K562 (cell line): ENCODE measurements around the gene GLRX. TPM values are rescaled to one million over a fixed set of nuclear protein-coding genes. Genes with fewer than 3 reads are reported as not detected.

ENCODE experiments used
- ATAC-seq: fragments of 200-7000 bp; cut with Tn5 transposase; 3 replicates; pipeline ENCODE4 v1.9.1; 2020; ENCODE audit warnings: moderate library complexity
- BruUV-seq: library from RNA; stranded (reverse); fragments of 400-500 nt; replicated peaks from 2 replicates; lab custom pipeline; 2021; lab: Mats Ljungman, UMichigan
- CTCF ChIA-PET: fragments of 300-600 bp; formaldehyde crosslinking; extraction: SDS; loops from one replicate; lab custom pipeline; 2021; ENCODE audit warnings: low intra/inter-chr PET ratio; lab: Yijun Ruan, JAX
- POLR2A ChIA-PET: fragments of 300-600, 350-650 bp; sonication (Branson Sonifier 250); formaldehyde crosslinking; extraction: SDS; loops from one replicate; lab custom pipeline; 2021; ENCODE audit warnings: antibody characterized with exemption, inconsistent platforms; lab: Yijun Ruan, JAX
- DNase-seq, 4 experiments: peaks; one replicate each; pipeline versions ENCODE4 v3.0.0 to v3.0.0-alpha.2; 2011 to 2018; ENCODE audit warnings: low spot score in 3 of 4, mixed read lengths in 3 of 4; ENCODE audit errors: extremely low read depth in 1 of 4
- FAIRE-seq: peaks from 2 replicates; lab custom pipeline; 2011; peaks lifted over from hg19 to GRCh38; lab: Jason Lieb, UNC
- H2AFZ ChIP-seq: 2 replicates; pipeline ENCODE4 v1.6.0; 2011; ENCODE audit warnings: low read depth, low read length, control low read depth, inconsistent platforms
- H3K27ac ChIP-seq: fragments of 200-600 bp; 3 replicates; pipeline ENCODE4 v1.8.0; 2011; ENCODE audit warnings: low read depth, mild to moderate bottlenecking, control low read depth, inconsistent platforms, low read length, moderate library complexity, mixed read lengths; ENCODE audit errors: extremely low read depth
- H3K27me3 ChIP-seq, 2 experiments: fragments of 300-600 bp in 1 of 2; 2 replicates in 1 of 2; 3 replicates in 1 of 2; pipeline versions ENCODE4 v1.6.0 to v1.8.0; 2011; ENCODE audit warnings: inconsistent platforms in 2 of 2, low read length in 2 of 2, mild to moderate bottlenecking in 1 of 2, mixed read lengths in 1 of 2, moderate library complexity in 1 of 2; ENCODE audit not compliant: control insufficient read depth in 2 of 2, insufficient read depth in 2 of 2
- H3K36me3 ChIP-seq: fragments of 300-600 bp; 3 replicates; pipeline ENCODE4 v1.8.0; 2011; ENCODE audit warnings: mild to moderate bottlenecking, low read length, inconsistent platforms; ENCODE audit not compliant: control insufficient read depth, insufficient read depth
- H3K4me1 ChIP-seq, 2 experiments: fragments of 200-600 bp in 1 of 2; replicated peaks in 1 of 2; 2 replicates in 1 of 2; 3 replicates in 1 of 2; pipeline versions ENCODE4 v1.5.1 to v1.8.0; 2011; ENCODE audit warnings: inconsistent platforms in 2 of 2, low read length in 2 of 2, mild to moderate bottlenecking in 1 of 2, mixed read lengths in 1 of 2, moderate library complexity in 1 of 2; ENCODE audit not compliant: control insufficient read depth in 2 of 2, insufficient read depth in 2 of 2
- H3K4me2 ChIP-seq: 2 replicates; pipeline ENCODE4 v1.6.1; 2011; ENCODE audit warnings: low read length, control low read depth, inconsistent platforms, mixed read lengths; ENCODE audit not compliant: insufficient read depth
- H3K4me3 ChIP-seq: fragments of 200-600 bp; sonication (generic), shearing (Covaris generic); 2 replicates; pipeline ENCODE4 v1.5.1; 2016; ENCODE audit warnings: control low read depth, inconsistent platforms
- H3K79me2 ChIP-seq: fragments of 200-600 bp; 3 replicates; pipeline ENCODE4 v1.8.0; 2011; ENCODE audit warnings: low read length, inconsistent platforms; ENCODE audit not compliant: control insufficient read depth, insufficient read depth
- H3K9ac ChIP-seq, 2 experiments: 2 replicates each; pipeline versions ENCODE4 v1.6.0 to v1.6.1; 2011; ENCODE audit warnings: low read depth in 2 of 2, low read length in 2 of 2, control low read depth in 1 of 2, inconsistent platforms in 1 of 2, mild to moderate bottlenecking in 1 of 2, mixed read lengths in 1 of 2; ENCODE audit not compliant: insufficient read depth in 1 of 2
- H3K9me1 ChIP-seq: one replicate; pipeline ENCODE4 v1.6.0; 2011; ENCODE audit warnings: inconsistent platforms, mild to moderate bottlenecking, low read length, moderate library complexity; ENCODE audit not compliant: control insufficient read depth, insufficient read depth
- H3K9me3 ChIP-seq: replicated peaks from 2 replicates; pipeline ENCODE4 v1.5.1; 2011; ENCODE audit warnings: low read depth, low read length, inconsistent platforms; ENCODE audit not compliant: control insufficient read depth, insufficient read depth
- H4K20me1 ChIP-seq: replicated peaks from 2 replicates; pipeline ENCODE4 v1.6.1; 2011; ENCODE audit warnings: low read length, inconsistent platforms, mixed read lengths; ENCODE audit not compliant: control insufficient read depth, insufficient read depth
- ATF7 ChIP-seq: fragments of 450-650 bp; IDR thresholded peaks from 2 replicates; pipeline ENCODE4 v1.7.1; 2014; ENCODE audit warnings: mild to moderate bottlenecking, moderate library complexity
- BRCA1 ChIP-seq, 2 experiments: fragments of 450-650 bp in 1 of 2; sonication (generic) in 1 of 2; formaldehyde crosslinking in 1 of 2; IDR thresholded peaks; 2 replicates each; pipeline versions ENCODE4 v1.5.0 to v1.6.1; 2017 to 2020; ENCODE audit warnings: mild to moderate bottlenecking in 1 of 2, missing genetic modification reagents in 1 of 2
- CCNT2 ChIP-seq: IDR thresholded peaks from 2 replicates; pipeline ENCODE4 v1.6.1; 2011; ENCODE audit warnings: borderline replicate concordance, low read depth, mild to moderate bottlenecking, moderate library complexity, mixed read lengths, low read length; ENCODE audit not compliant: insufficient read length; ENCODE audit errors: extremely low read depth
- CREB3L1 ChIP-seq: fragments of 450-650 bp; IDR thresholded peaks from 2 replicates; pipeline ENCODE4 v1.6.1; 2014; ENCODE audit warnings: low read depth, mild to moderate bottlenecking, moderate library complexity, borderline replicate concordance
- FOXA3 ChIP-seq, 2 experiments: fragments of 450-650 bp in 1 of 2; sonication (generic) in 1 of 2; formaldehyde crosslinking; IDR thresholded peaks in 1 of 2; conservative IDR thresholded peaks in 1 of 2; 2 replicates each; pipeline versions ENCODE4 v1.4.0 to v1.8.0; 2020 to 2022; ENCODE audit warnings: mild to moderate bottlenecking in 2 of 2, missing genetic modification reagents in 1 of 2
- JUN ChIP-seq, 2 experiments: sonication (generic) in 1 of 2; formaldehyde crosslinking in 1 of 2; IDR thresholded peaks; 2 replicates each; pipeline versions ENCODE4 v1.6.1 to v1.8.0; 2012 to 2022; ENCODE audit warnings: borderline replicate concordance in 2 of 2, mild to moderate bottlenecking in 2 of 2, improper control_type of control experiment in 1 of 2, low read depth in 1 of 2, low read length in 1 of 2, missing genetic modification reagents in 1 of 2
- POLR2AphosphoS5 ChIP-seq: IDR thresholded peaks from 2 replicates; pipeline ENCODE4 v1.6.1; 2011; ENCODE audit warnings: mild to moderate bottlenecking, low read depth, low read length, moderate library complexity; ENCODE audit not compliant: control insufficient read depth, insufficient read depth
- RBBP5 ChIP-seq: fragments of 200-600 bp; sonication (generic); IDR thresholded peaks from 2 replicates; pipeline ENCODE4 v1.6.1; 2012; ENCODE audit warnings: borderline replicate concordance, mild to moderate bottlenecking, low read length, control low read depth, inconsistent platforms; ENCODE audit not compliant: insufficient read depth, poor library complexity, severe bottlenecking
- SP1 ChIP-seq: sonication (generic); formaldehyde crosslinking; IDR thresholded peaks from 2 replicates; pipeline ENCODE4 v1.8.1; 2022; ENCODE audit warnings: mild to moderate bottlenecking, missing genetic modification reagents
- TAL1 ChIP-seq: fragments of 450-650 bp; IDR thresholded peaks from 2 replicates; pipeline ENCODE4 v1.6.1; 2016; ENCODE audit warnings: mild to moderate bottlenecking
- ZNF589 ChIP-seq: fragments of 200-800 bp; sonication (Bioruptor generic); IDR thresholded peaks from 2 replicates; pipeline ENCODE4 v1.6.1; 2016; ENCODE audit warnings: low read depth, missing genetic modification characterization, missing compliant biosample characterization
- WGBS: fragments of 100-300 bp; shearing (Covaris generic); methylation state at CpG from one replicate; pipeline ENCODE4 v1.1.6; 2016; ENCODE audit warnings: low coverage, mixed read lengths; ENCODE audit not compliant: insufficient coverage; ENCODE audit errors: missing lambda C conversion rate; 5-methylcytosine and 5-hydroxymethylcytosine counted together
- in situ Hi-C: fragments of 300-500 bp; cut with MboI; formaldehyde crosslinking; loops from 4 replicates; pipeline ENCODE4 v1.15.0; 2018; ENCODE audit warnings: inconsistent platforms, mixed read lengths
- intact Hi-C: fragments of 100-400 bp; cut with micrococcal nuclease; formaldehyde crosslinking; loops from 2 replicates; pipeline ENCODE4 v1.14.2; 2022
- polyA plus RNA-seq, 8 experiments: library from polyadenylated mRNA; depleted of rRNA in 4 of 8; stranded (reverse) in 5 of 8; unstranded in 3 of 8; fragments of >200 nt; fragmentation: Nextera tagmentation in 2 of 8; fragmentation: Illumina TruSeq in 1 of 8; extraction: Ambion mirVana in 2 of 8; extraction: Trizol in 1 of 8; gene quantifications; 2 replicates each; pipeline versions ENCODE4 v1.2.1 to v1.2.3, GENCODE V29; 2011 to 2014; ENCODE audit warnings: inconsistent platforms in 1 of 8, missing spikeins in 1 of 8
- total RNA-seq, 7 experiments: library from RNA; depleted of rRNA in 6 of 7; stranded (reverse); fragments of >200 nt in 6 of 7; fragmentation: Illumina TruSeq in 2 of 7; extraction: Trizol in 2 of 7; gene quantifications; 2 replicates each; pipeline versions ENCODE4 v1.2.1 to v1.2.3, GENCODE V29; 2011 to 2021; ENCODE audit warnings: low replicate concordance in 1 of 7

GLRX gene
- total and polyA plus RNA-seq, 9 of the 15 experiments (the other 6 are each of a cell fraction or from before 2014, with no cell fraction given), result 2.3 to 11.2 (median 4.6) TPM

DNA sequence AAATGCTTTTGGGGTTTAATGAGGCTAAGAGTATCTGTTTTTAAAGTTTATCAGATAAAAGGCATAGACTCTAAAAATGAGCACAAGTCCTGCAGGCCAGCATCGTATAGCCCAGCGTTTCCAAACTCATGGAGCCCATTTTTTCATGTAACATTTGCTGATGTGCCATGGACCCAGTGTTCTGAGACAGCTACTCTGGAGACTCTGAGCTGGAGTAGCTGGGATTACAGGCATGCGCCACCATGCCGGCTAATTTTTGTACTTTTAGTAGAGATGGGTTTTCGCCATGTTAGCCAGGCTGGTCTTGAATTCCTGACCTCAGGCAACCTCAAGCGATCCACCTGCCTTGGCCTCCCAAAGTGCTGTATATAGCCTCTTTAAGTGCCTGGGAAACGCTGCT lies 15.8 kb downstream of the GLRX start:
- TF ChIP-seq SP1 (CRISPR knock-in tag) (no peak), CREB3L1 (no peak), ATF7 (no peak), POLR2AphosphoS5 (no peak), BRCA1 (IDR thresholded peaks at IDR 0.05) (no peak), BRCA1 (CRISPR knock-in tag; IDR thresholded peaks at IDR 0.05) (no peak), ZNF589 (CRISPR knock-in tag) (no peak), TAL1 (no peak), FOXA3 (CRISPR knock-in tag; conservative IDR thresholded peaks at IDR 0.05 in 1 of 2, IDR thresholded peaks at IDR 0.05 in 1 of 2) (no peak), JUN (IDR thresholded peaks at IDR 0.05; ENCODE audit: borderline replicate concordance, low read depth, low read length) (no peak), JUN (CRISPR knock-in tag; IDR thresholded peaks at IDR 0.05; ENCODE audit: borderline replicate concordance) (no peak), RBBP5 (no peak), CCNT2 (no peak)
- TF ChIP-seq, all 486 proteins: peak for 0
- BruUV-seq, result no TSS peak
- H4K20me1 ChIP-seq, result no peaks in the 10 kb centered on the region
- H3K9ac ChIP-seq, result no peak overlapping the region
- in situ Hi-C loops, result no loop called here
- no peak overlapping the region for H3K4me3 ChIP-seq
- intact Hi-C loops, result no loop called here
- no peak overlapping the region for H3K4me2 ChIP-seq
- H2AFZ ChIP-seq, result no peak overlapping the region
- H3K27me3 ChIP-seq, result no peaks in the 10 kb centered on the region
- H3K27ac ChIP-seq, result no peak overlapping the region
- WGBS, result 77% methylated on average over 7 of the region's 7 CpGs
- no peak for FAIRE-seq
- H3K9me1 ChIP-seq, result no peaks in the 10 kb centered on the region
- no peaks in the 10 kb centered on the region; the same call in 2 of the 3 replicates for H3K36me3 ChIP-seq
- no peaks in the 10 kb centered on the region for H3K9me3 ChIP-seq
- H3K79me2 ChIP-seq, result no peaks in the 10 kb centered on the region
- DNase-seq, result no peak
- peaks cover 0 to under 1% of the 10 kb centered on the region in 2 experiments; a peak in 1 of 5 replicates for H3K4me1 ChIP-seq
- POLR2A ChIA-PET, result interaction anchor here (1.1 to 2.3 kb wide), 2 partner anchors 11 to 27 kb away, joined by 3 to 7 read pairs; no protein-coding TSS in a partner anchor
- ATAC-seq, result no peak
- CTCF ChIA-PET, result no interaction called here
